Sigmoid colon (tissue), 7 donors: ENCODE data around the gene RMDN2. TPM values are rescaled to one million over a fixed set of nuclear protein-coding genes. Genes with fewer than 3 reads are reported as not detected.

Source experiments
- DNase-seq: peaks from one replicate; pipeline ENCODE4 v3.0.0-alpha.2; 2019
- H3K27ac ChIP-seq, 4 donors: fragments of 200-600 bp; sonication (generic); one replicate each; pipeline ENCODE4 v1.5.1; 2016 to 2019; ENCODE audit warnings: mild to moderate bottlenecking in 1 of 4
- H3K27me3 ChIP-seq, 3 donors: fragments of 200-600 bp; sonication (generic); one replicate each; pipeline ENCODE4 v1.5.1; 2019; ENCODE audit warnings: mild to moderate bottlenecking in 1 of 3
- H3K36me3 ChIP-seq, 4 donors: fragments of 200-600 bp; sonication (generic); one replicate each; pipeline ENCODE4 v1.5.1; 2016 to 2019
- H3K4me1 ChIP-seq, 4 donors: fragments of 200-600 bp; sonication (generic); one replicate each; pipeline ENCODE4 v1.5.1; 2017 to 2019
- H3K4me3 ChIP-seq, 4 donors: fragments of 200-600 bp; sonication (generic); one replicate each; pipeline ENCODE4 v1.5.1; 2017 to 2019; ENCODE audit warnings: mild to moderate bottlenecking in 2 of 4, moderate library complexity in 1 of 4
- H3K9me3 ChIP-seq, 4 donors: fragments of 200-600 bp in 3 of 4; sonication (generic) in 3 of 4; one replicate each; pipeline versions ENCODE4 v1.5.1 to v1.6.1; 2013 to 2019
- CTCF ChIP-seq, 4 experiments: fragments of 450-650 bp in 3 of 4; fragments of 200-600 bp in 1 of 4; IDR thresholded peaks; one replicate each; pipeline ENCODE4 v1.5.1; 2016 to 2019; ENCODE audit warnings: antibody characterized with exemption in 4 of 4, mild to moderate bottlenecking in 3 of 4, moderate library complexity in 2 of 4
- EP300 ChIP-seq, 4 donors: sonication (generic); formaldehyde crosslinking; IDR thresholded peaks; one replicate each; pipeline ENCODE4 v1.6.1; 2017; ENCODE audit warnings: antibody characterized with exemption in 4 of 4
- POLR2A ChIP-seq, 2 donors: fragments of 450-650 bp; IDR thresholded peaks; one replicate each; pipeline ENCODE4 v1.6.1; 2016; ENCODE audit warnings: antibody characterized with exemption in 2 of 2, mild to moderate bottlenecking in 2 of 2, moderate library complexity in 2 of 2
- POLR2AphosphoS5 ChIP-seq, 4 donors: sonication (generic); formaldehyde crosslinking; IDR thresholded peaks; one replicate each; pipeline ENCODE4 v1.6.1; 2017; ENCODE audit warnings: antibody characterized with exemption in 4 of 4
- WGBS, 2 donors: extraction: QIAGEN DNeasy Blood & Tissue Kit; methylation state at CpG; one replicate each; pipeline ENCODE4 v1.1.7; 2013; 5-methylcytosine and 5-hydroxymethylcytosine counted together
- intact Hi-C: fragments of 100-400 bp; cut with DNase I; formaldehyde crosslinking; loops from one replicate; pipeline ENCODE4 v1.15.1; 2023
- polyA plus RNA-seq, 3 donors: library from polyadenylated mRNA; stranded (reverse); fragments of 200-250 nt; gene quantifications; one replicate each; pipeline ENCODE4 v1.2.3, GENCODE V29; 2013
- total RNA-seq, 4 donors: library from RNA; depleted of rRNA; stranded (reverse); fragments of >200 nt; gene quantifications; one replicate each; pipeline ENCODE4 v1.1.0, GENCODE V29; 2016
- donor health status: healthy with polysubstance abuse.
- donor health status: Bipolar disorder and iron deficiency.
- donor health status: healthy.

Gene RMDN2
- total and polyA plus RNA-seq, 7 donors = 4.2 to 15.6 (median 8.6) TPM

GRCh38 chr2:37902991-37903390, 22.1 kb upstream of the RMDN2 start:
- no peak for DNase-seq
- Histone ChIP-seq H3K4me1 (no peaks in the 10 kb centered on the region), H3K27me3 (no peaks in the 10 kb centered on the region), H3K27ac (no peak overlapping the region), H3K9me3 (no peaks in the 10 kb centered on the region), H3K36me3 (no peaks in the 10 kb centered on the region), H3K4me3 (no peak overlapping the region)
- TF ChIP-seq POLR2A (IDR thresholded peaks at IDR 0.05) (no peak), EP300 (IDR thresholded peaks at IDR 0.05) (no peak), POLR2AphosphoS5 (IDR thresholded peaks at IDR 0.05) (no peak), CTCF (IDR thresholded peaks at IDR 0.05) (no peak)
- intact Hi-C loops = no loop called here

- no peak for TF ChIP-seq POLR2AphosphoS5 (IDR thresholded peaks at IDR 0.05)
- no peaks in the 10 kb centered on the region for H3K36me3 ChIP-seq
- H3K9me3 ChIP-seq = no peaks in the 10 kb centered on the region
- H3K27ac ChIP-seq = no peak overlapping the region
- no peaks in the 10 kb centered on the region for H3K27me3 ChIP-seq
- no peak for DNase-seq
- peaks cover 0 to 7% (median 0%) of the 10 kb centered on the region in 4 donors for H3K4me1 ChIP-seq
- 24 to 74% methylated on average over 3 of the region's 3 CpGs for WGBS, 2 donors
- intact Hi-C loops = no loop called here
- no peak overlapping the region for H3K4me3 ChIP-seq
Measured at GRCh38 chr2:37904425-37904824, 20.7 kb upstream of the RMDN2 start.

GRCh38 chr2:37904993-37905392, 20.1 kb upstream of the RMDN2 start:
- Histone ChIP-seq H3K27ac (no peak overlapping the region), H3K9me3 (no peaks in the 10 kb centered on the region), H3K4me3 (no peak overlapping the region), H3K27me3 (no peaks in the 10 kb centered on the region), H3K4me1 (peaks cover 0 to 7% (median 0%) of the 10 kb centered on the region in 4 donors), H3K36me3 (no peaks in the 10 kb centered on the region)
- intact Hi-C loops = no loop called here
- DNase-seq = no peak
- TF ChIP-seq POLR2AphosphoS5 (IDR thresholded peaks at IDR 0.05) (no peak), CTCF (IDR thresholded peaks at IDR 0.05) (no peak), POLR2A (IDR thresholded peaks at IDR 0.05) (no peak), EP300 (IDR thresholded peaks at IDR 0.05) (no peak)
- 64 to 91% methylated on average over 5 of the region's 5 CpGs for WGBS, 2 donors

- no peak for DNase-seq
- peaks cover 0 to 7% (median 0%) of the 10 kb centered on the region in 4 donors for H3K4me1 ChIP-seq
- TF ChIP-seq CTCF (IDR thresholded peaks at IDR 0.05) (no peak), POLR2AphosphoS5 (IDR thresholded peaks at IDR 0.05) (no peak), POLR2A (IDR thresholded peaks at IDR 0.05) (no peak), EP300 (IDR thresholded peaks at IDR 0.05) (no peak)
- no peak overlapping the region for H3K27ac ChIP-seq
- H3K27me3 ChIP-seq = no peaks in the 10 kb centered on the region
- intact Hi-C loops = no loop called here
- 76 to 87% methylated on average over 2 of the region's 2 CpGs for WGBS, 2 donors
- H3K4me3 ChIP-seq = no peak overlapping the region
- no peaks in the 10 kb centered on the region for H3K9me3 ChIP-seq
- H3K36me3 ChIP-seq = no peaks in the 10 kb centered on the region
Measured at GRCh38 chr2:37906131-37906530, 19.0 kb upstream of the RMDN2 start.

- Histone ChIP-seq H3K36me3 (no peaks in the 10 kb centered on the region), H3K27ac (no peak overlapping the region), H3K27me3 (no peaks in the 10 kb centered on the region), H3K4me3 (no peak overlapping the region), H3K4me1 (peaks cover 0 to 11% (median 3%) of the 10 kb centered on the region in 4 donors), H3K9me3 (no peaks in the 10 kb centered on the region)
- intact Hi-C loops = no loop called here
- 81 to 84% methylated on average over 5 of the region's 5 CpGs for WGBS, 2 donors
- TF ChIP-seq POLR2AphosphoS5 (IDR thresholded peaks at IDR 0.05) (no peak), POLR2A (IDR thresholded peaks at IDR 0.05) (no peak), CTCF (IDR thresholded peaks at IDR 0.05) (no peak), EP300 (IDR thresholded peaks at IDR 0.05) (no peak)
- no peak for DNase-seq
Measured at GRCh38 chr2:37907501-37908225, 17.4 kb upstream of the RMDN2 start.
